Activated B cell treated with CpG ODN at 0.5 μM for 24 hours (primary cell): ENCODE data around the gene TMCO6. TPM values are rescaled to one million over a fixed set of nuclear protein-coding genes. Genes with fewer than 3 reads are reported as not detected.
"Not testable (repeated sequence)": the region's sequence is repeated elsewhere in the genome, so short reads cannot be mapped to it uniquely, and the experiment has no call there.

Source experiments
- ATAC-seq: fragments of 200-7000 bp; cut with Tn5 transposase; one replicate; pipeline ENCODE4 v1.10.0; 2021; ENCODE audit warnings: low read depth, mild to moderate bottlenecking, moderate library complexity
- CTCF ChIA-PET: fragments of 350-600 bp; sonication (Branson Sonifier 250); formaldehyde crosslinking; loops from one replicate; lab custom pipeline; 2021; ENCODE audit warnings: antibody characterized with exemption; lab: Charles Lee
- POLR2A ChIA-PET: fragments of 350-600 bp; sonication (Branson Sonifier 250); formaldehyde crosslinking; loops from one replicate; lab custom pipeline; 2021; ENCODE audit warnings: antibody characterized with exemption; lab: Charles Lee
- DNase-seq: peaks from one replicate; pipeline ENCODE4 v3.0.0; 2022
- H3K27ac Mint-ChIP-seq: one replicate; pipeline ENCODE4 v1.8.0; 2020; ENCODE audit warnings: mixed read lengths
- H3K27me3 Mint-ChIP-seq: one replicate; pipeline ENCODE4 v1.8.0; 2021; ENCODE audit warnings: mixed read lengths
- H3K36me3 Mint-ChIP-seq: one replicate; pipeline ENCODE4 v1.8.0; 2021; ENCODE audit warnings: low read depth, mixed read lengths
- H3K4me1 Mint-ChIP-seq: one replicate; pipeline ENCODE4 v1.8.0; 2021; ENCODE audit warnings: mixed read lengths
- H3K4me3 Mint-ChIP-seq: one replicate; pipeline ENCODE4 v1.8.0; 2020; ENCODE audit warnings: mild to moderate bottlenecking, mixed read lengths
- H3K9me3 Mint-ChIP-seq: one replicate; pipeline ENCODE4 v1.8.0; 2020; ENCODE audit warnings: mixed read lengths
- CTCF ChIP-seq: fragments of 200-600 bp; IDR thresholded peaks from one replicate; pipeline ENCODE4 v1.8.0; 2022; ENCODE audit warnings: antibody characterized with exemption, mild to moderate bottlenecking
- intact Hi-C: fragments of 100-400 bp; cut with micrococcal nuclease; formaldehyde crosslinking; loops from one replicate; pipeline ENCODE4 v1.15.1; 2024
- total RNA-seq: library from RNA; stranded (reverse); gene quantifications from 2 replicates; pipeline ENCODE4 v1.2.3, GENCODE V29; 2022

Gene TMCO6
- total RNA-seq, 1 donor from 2014 or later = 23.3 TPM

GRCh38 chr5:140595538-140596300 is 43.5 kb upstream of the TMCO6 start:
- DNase-seq = no peak

DNA sequence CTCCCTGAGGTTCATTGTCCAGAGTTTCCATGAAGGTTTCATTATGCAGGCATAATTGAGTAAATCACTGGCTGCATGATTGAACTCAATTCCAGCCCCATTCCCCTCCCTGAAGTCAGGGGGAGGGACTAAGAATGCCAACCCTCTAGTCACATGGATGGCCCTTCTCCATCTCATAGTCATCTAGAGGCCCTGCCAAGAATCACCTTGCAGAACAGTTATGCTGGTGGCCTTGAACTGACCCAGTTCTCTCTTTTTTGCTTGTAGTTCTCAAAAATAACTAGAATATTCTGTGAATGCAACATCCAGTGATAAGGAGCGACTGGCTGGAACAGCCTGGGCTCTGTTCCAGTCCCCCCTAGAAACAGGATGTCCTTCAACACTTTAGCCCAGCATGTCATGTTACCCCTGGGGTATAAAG is 42.9 kb upstream of the TMCO6 start:
- Mint-ChIP-seq H3K9me3 (no peaks in the 10 kb centered on the region), H3K4me1 (no peaks in the 10 kb centered on the region), H3K36me3 (no peaks in the 10 kb centered on the region), H3K4me3 (no peak overlapping the region), H3K27me3 (peaks cover 6% of the 10 kb centered on the region), H3K27ac (no peak overlapping the region)
- ChIA-PET CTCF (no interaction called here), POLR2A (no interaction called here)
- DNase-seq = no peak
- no peak for TF ChIP-seq CTCF
- intact Hi-C loops = no loop called here
- no peak for ATAC-seq

More at GRCh38 chr5:140595538-140596300, 43.5 kb upstream of the TMCO6 start:
- no peak for ATAC-seq
- Mint-ChIP-seq H3K4me1 (no peaks in the 10 kb centered on the region), H3K4me3 (no peak overlapping the region), H3K9me3 (no peaks in the 10 kb centered on the region), H3K27ac (no peak overlapping the region), H3K36me3 (no peaks in the 10 kb centered on the region), H3K27me3 (peaks cover 6% of the 10 kb centered on the region)
- ChIA-PET POLR2A (no interaction called here), CTCF (no interaction called here)
- TF ChIP-seq CTCF = no peak
- intact Hi-C loops = no loop called here

DNA sequence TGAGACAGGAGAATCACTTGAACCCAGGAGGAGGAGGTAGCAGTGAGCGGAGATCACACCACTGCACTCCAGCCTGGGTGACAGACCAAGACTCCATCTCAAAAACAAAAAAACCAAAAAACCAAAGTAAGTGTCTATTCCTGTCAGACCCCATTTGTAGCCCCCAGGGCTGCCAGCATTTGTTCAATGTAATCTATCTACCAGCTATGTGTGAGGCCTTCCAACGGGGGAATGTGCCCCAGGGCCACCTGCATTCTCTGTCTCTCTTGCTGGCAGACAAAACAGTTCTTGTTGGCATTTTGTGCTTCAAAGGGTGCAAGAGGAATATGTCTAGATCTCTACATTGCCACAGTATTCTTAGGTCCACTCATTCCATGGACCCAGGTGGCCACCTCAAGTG is 40.4 kb upstream of the TMCO6 start:
- H3K27me3 Mint-ChIP-seq = peaks cover 6% of the 10 kb centered on the region
- ChIA-PET CTCF (no interaction called here), POLR2A (no interaction called here)
- H3K4me3 Mint-ChIP-seq = no peak overlapping the region
- H3K27ac Mint-ChIP-seq = no peak overlapping the region
- no peaks in the 10 kb centered on the region for H3K4me1 Mint-ChIP-seq
- no peak for TF ChIP-seq CTCF
- no peaks in the 10 kb centered on the region for H3K36me3 Mint-ChIP-seq
- intact Hi-C loops = no loop called here
- no peak for DNase-seq
- H3K9me3 Mint-ChIP-seq = no peaks in the 10 kb centered on the region
- ATAC-seq = no peak

DNA sequence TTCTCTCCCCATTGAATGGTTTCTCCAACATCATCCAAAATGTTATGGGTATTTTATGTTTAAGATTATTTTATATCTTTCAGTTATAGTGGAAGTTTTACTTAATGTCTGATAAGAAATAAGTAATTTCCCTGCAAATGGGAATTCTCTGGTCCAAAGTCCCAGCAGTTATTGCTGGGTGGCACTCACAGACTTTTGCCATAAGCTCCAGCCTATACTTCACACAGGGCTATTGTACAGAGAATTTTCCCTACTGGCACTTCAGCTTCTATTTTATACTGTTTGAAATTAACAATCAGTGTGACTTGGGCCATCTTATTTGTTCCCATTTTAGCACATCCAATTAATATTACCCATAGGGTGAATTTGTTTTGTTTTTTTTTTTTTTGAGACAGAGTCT is 39.2 kb upstream of the TMCO6 start:
- TF ChIP-seq CTCF = no peak
- Mint-ChIP-seq H3K36me3 (no peaks in the 10 kb centered on the region), H3K4me3 (no peak overlapping the region), H3K27me3 (peaks cover 6% of the 10 kb centered on the region), H3K4me1 (no peaks in the 10 kb centered on the region), H3K27ac (no peak overlapping the region), H3K9me3 (no peaks in the 10 kb centered on the region)
- CTCF ChIA-PET = no interaction called here
- intact Hi-C loops = no loop called here
- DNase-seq (no peak), ATAC-seq (no peak)
- POLR2A ChIA-PET = no interaction called here

DNA sequence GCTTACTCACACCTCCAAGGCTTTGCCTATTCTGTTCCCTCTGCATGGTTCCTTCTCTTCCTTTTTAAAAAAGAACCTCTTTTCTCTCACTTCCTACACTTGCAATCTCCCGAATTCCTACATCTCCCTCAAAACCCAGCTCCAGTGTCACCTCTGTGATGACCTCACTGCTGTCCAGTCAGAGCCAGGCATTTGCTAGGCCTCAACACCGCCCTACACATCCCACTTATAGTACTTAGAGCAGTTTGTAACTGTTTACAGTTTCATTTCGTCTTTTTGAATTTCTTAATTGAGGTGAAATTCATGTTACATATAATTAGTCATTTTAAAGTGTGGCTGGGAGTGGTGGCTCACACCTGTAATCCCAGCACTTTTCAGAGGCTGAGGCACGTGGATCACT is 37.1 kb upstream of the TMCO6 start:
- ChIA-PET CTCF (no interaction called here), POLR2A (no interaction called here)
- Mint-ChIP-seq H3K4me1 (no peaks in the 10 kb centered on the region), H3K4me3 (no peak overlapping the region), H3K27ac (no peak overlapping the region), H3K27me3 (peaks cover 4% of the 10 kb centered on the region), H3K36me3 (no peaks in the 10 kb centered on the region), H3K9me3 (no peaks in the 10 kb centered on the region)
- DNase-seq (no peak), ATAC-seq (no peak)
- no peak for TF ChIP-seq CTCF
- intact Hi-C loops = no loop called here

DNA sequence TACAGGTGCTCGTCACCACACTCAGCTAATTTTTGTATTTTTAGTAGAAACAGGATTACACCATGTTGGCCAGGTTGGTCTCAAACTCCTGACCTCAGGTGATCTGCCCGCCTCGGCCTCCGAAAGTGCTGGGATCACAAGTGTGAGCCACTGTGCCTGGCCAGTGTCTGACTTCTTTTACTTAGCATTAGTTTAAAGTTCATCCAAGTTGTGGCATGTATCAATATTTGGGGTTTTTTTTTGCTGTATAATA is 35.9 kb upstream of the TMCO6 start:
- POLR2A ChIA-PET, DNase-seq, intact Hi-C loops, ATAC-seq, H3K36me3 Mint-ChIP-seq, CTCF ChIA-PET, H3K27me3 Mint-ChIP-seq, H3K4me1 Mint-ChIP-seq, H3K27ac Mint-ChIP-seq, H3K4me3 Mint-ChIP-seq, H3K9me3 Mint-ChIP-seq: not testable (repeated sequence)
